Mesendoderm (in vitro differentiated cells): ENCODE data around the gene MYO10.

Source experiments
- DNase-seq: peaks from one replicate; pipeline ENCODE4 v3.0.0; 2013
- H2AK5ac ChIP-seq: 2 replicates; pipeline ENCODE4 v1.6.1; 2013; ENCODE audit warnings: low read length, inconsistent platforms
- H2BK120ac ChIP-seq: 2 replicates; pipeline ENCODE4 v1.6.1; 2013; ENCODE audit warnings: low read depth, mild to moderate bottlenecking, low read length, moderate library complexity, mixed read lengths
- H2BK15ac ChIP-seq: replicated peaks from 2 replicates; pipeline ENCODE4 v1.6.1; 2013; ENCODE audit warnings: low read depth, mild to moderate bottlenecking, moderate library complexity
- H2BK5ac ChIP-seq: 2 replicates; pipeline ENCODE4 v1.6.1; 2013; ENCODE audit warnings: low read length, inconsistent platforms
- H3K18ac ChIP-seq: 2 replicates; pipeline ENCODE4 v1.6.1; 2013; ENCODE audit warnings: mild to moderate bottlenecking, low read length, mixed read lengths
- H3K23ac ChIP-seq: one replicate; pipeline ENCODE4 v1.6.1; 2013; ENCODE audit warnings: low read length
- H3K27ac ChIP-seq: 2 replicates; pipeline ENCODE4 v1.5.1; 2013; ENCODE audit warnings: low read depth, mild to moderate bottlenecking, inconsistent platforms, low read length, moderate library complexity
- H3K27me3 ChIP-seq: 2 replicates; pipeline ENCODE4 v1.6.1; 2013; ENCODE audit warnings: low read length, control low read depth, mild to moderate bottlenecking, inconsistent platforms; ENCODE audit not compliant: insufficient read depth, poor library complexity
- H3K36me3 ChIP-seq: 2 replicates; pipeline ENCODE4 v1.6.1; 2013; ENCODE audit warnings: low read length, inconsistent platforms; ENCODE audit not compliant: control insufficient read depth, insufficient read depth
- H3K4ac ChIP-seq: one replicate; pipeline ENCODE4 v1.6.1; 2013; ENCODE audit warnings: low read depth, mild to moderate bottlenecking, low read length, moderate library complexity
- H3K4me1 ChIP-seq: 2 replicates; pipeline ENCODE4 v1.6.1; 2013; ENCODE audit warnings: low read depth, low read length, inconsistent platforms; ENCODE audit not compliant: control insufficient read depth
- H3K4me2 ChIP-seq: 2 replicates; pipeline ENCODE4 v1.6.1; 2013; ENCODE audit warnings: low read length
- H3K4me3 ChIP-seq: 2 replicates; pipeline ENCODE4 v1.5.1; 2013; ENCODE audit warnings: mild to moderate bottlenecking, low read length
- H3K56ac ChIP-seq: one replicate; pipeline ENCODE4 v1.6.1; 2013; ENCODE audit warnings: low read length
- H3K79me1 ChIP-seq: 2 replicates; pipeline ENCODE4 v1.6.1; 2013; ENCODE audit warnings: low read length, inconsistent platforms
- H3K79me2 ChIP-seq: 2 replicates; pipeline ENCODE4 v1.6.1; 2013; ENCODE audit warnings: mild to moderate bottlenecking, low read length; ENCODE audit not compliant: control insufficient read depth, insufficient read depth
- H3K9ac ChIP-seq: 2 replicates; pipeline ENCODE4 v1.6.1; 2013; ENCODE audit warnings: low read length, inconsistent platforms
- H4K5ac ChIP-seq: one replicate; pipeline ENCODE4 v1.6.1; 2013; ENCODE audit warnings: low read length
- H4K8ac ChIP-seq: one replicate; pipeline ENCODE4 v1.6.1; 2013; ENCODE audit warnings: low read depth, mild to moderate bottlenecking, control low read depth, low read length, moderate library complexity
- WGBS: extraction: QIAGEN DNeasy Blood & Tissue Kit; methylation state at CpG from one replicate; pipeline ENCODE4 v1.1.7; 2013; ENCODE audit warnings: low lambda C conversion rate, missing lambda C conversion rate; ENCODE audit not compliant: insufficient coverage; ENCODE audit errors: extremely low coverage; 5-methylcytosine and 5-hydroxymethylcytosine counted together

The MYO10 gene

DNA sequence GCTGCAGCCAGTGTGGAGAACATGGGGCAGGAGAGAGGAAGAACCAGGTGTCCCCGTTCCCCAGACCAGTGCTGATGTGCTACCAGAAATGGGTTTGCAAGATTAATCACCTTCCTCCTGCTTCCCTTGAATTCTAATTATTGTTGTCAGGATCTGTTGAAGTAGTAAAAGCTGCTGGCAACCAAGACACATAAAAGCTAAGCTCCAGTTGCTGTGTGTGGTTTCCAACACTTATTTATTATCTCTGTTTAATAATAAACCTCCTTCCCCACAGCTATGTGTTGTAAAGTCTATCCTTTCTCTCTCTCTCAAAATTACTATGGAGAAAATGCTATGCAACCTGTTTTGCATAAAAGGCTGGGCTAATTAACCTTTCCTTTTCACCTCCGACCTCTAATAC is 317.0 kb downstream of the MYO10 start:
- Histone ChIP-seq H2BK120ac (no peak overlapping the region), H4K8ac (no peak overlapping the region), H2AK5ac (no peak overlapping the region), H3K18ac (no peak overlapping the region), H3K27me3 (peaks cover 10% of the 10 kb centered on the region), H3K9ac (no peak overlapping the region), H3K36me3 (no peaks in the 10 kb centered on the region), H3K79me1 (no peaks in the 10 kb centered on the region), H3K4me3 (no peak overlapping the region), H2BK5ac (no peak overlapping the region), H3K23ac (no peak overlapping the region), H3K79me2 (no peaks in the 10 kb centered on the region), H3K56ac (no peak overlapping the region), H3K4ac (no peak overlapping the region), H3K4me2 (no peak overlapping the region), H3K27ac (no peak overlapping the region), H3K4me1 (no peaks in the 10 kb centered on the region), H2BK15ac (no peak overlapping the region), H4K5ac (no peak overlapping the region)
- WGBS, result no CpG with 5 or more reads among the region's 2 CpGs
- no peak for DNase-seq

DNA sequence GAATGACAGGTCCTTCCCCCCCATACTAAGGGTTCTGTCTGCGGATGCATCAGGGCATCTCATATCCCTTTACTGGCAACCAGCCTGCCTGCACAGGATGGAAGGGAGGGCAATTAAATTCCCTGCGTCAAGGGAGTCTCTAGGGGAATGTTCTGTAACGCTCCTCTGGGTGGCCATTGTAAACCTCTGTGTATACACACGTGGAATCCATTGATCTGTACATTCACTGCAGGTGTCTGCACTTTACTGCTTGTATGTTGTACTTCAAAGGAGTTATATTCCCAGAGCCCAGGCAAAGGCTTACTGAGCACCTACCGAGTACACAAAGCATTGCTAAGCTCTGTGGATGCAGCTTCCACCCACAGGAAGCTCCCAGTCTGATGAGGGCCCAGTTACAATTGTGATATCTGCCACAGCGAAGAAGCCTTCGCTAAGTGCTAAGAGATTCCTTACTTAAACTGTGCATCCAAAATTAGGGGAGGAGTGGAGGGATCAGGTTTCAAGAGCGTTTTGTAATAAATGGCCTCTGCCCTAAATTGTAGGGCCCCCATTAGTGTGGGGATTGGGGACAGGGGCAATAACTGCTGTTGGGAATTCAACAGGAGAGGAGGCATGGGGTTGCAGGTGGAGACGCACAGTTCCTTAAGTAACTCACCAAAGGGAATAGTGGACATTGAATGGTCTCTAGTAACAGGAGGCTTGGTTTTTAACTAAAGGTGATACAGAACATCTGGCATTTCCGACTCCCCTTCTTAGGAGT is 317.8 kb downstream of the MYO10 start:
- H3K4me1 ChIP-seq, result no peaks in the 10 kb centered on the region
- H2AK5ac ChIP-seq, result no peak overlapping the region
- no peak overlapping the region for H3K4ac ChIP-seq
- H3K9ac ChIP-seq, result no peak overlapping the region
- H3K79me1 ChIP-seq, result no peaks in the 10 kb centered on the region
- no peak overlapping the region for H4K5ac ChIP-seq
- H3K36me3 ChIP-seq, result no peaks in the 10 kb centered on the region
- H3K27me3 ChIP-seq, result peaks cover 10% of the 10 kb centered on the region
- H4K8ac ChIP-seq, result no peak overlapping the region
- no peaks in the 10 kb centered on the region for H3K79me2 ChIP-seq
- no peak overlapping the region for H3K4me3 ChIP-seq
- no CpG with 5 or more reads among the region's 10 CpGs for WGBS
- H3K18ac ChIP-seq, result no peak overlapping the region
- no peak overlapping the region for H3K23ac ChIP-seq
- no peak overlapping the region for H3K56ac ChIP-seq
- no peak overlapping the region for H2BK5ac ChIP-seq
- no peak overlapping the region for H3K27ac ChIP-seq
- H3K4me2 ChIP-seq, result no peak overlapping the region
- H2BK120ac ChIP-seq, result no peak overlapping the region
- no peak overlapping the region for H2BK15ac ChIP-seq
- DNase-seq, result no peak

DNA sequence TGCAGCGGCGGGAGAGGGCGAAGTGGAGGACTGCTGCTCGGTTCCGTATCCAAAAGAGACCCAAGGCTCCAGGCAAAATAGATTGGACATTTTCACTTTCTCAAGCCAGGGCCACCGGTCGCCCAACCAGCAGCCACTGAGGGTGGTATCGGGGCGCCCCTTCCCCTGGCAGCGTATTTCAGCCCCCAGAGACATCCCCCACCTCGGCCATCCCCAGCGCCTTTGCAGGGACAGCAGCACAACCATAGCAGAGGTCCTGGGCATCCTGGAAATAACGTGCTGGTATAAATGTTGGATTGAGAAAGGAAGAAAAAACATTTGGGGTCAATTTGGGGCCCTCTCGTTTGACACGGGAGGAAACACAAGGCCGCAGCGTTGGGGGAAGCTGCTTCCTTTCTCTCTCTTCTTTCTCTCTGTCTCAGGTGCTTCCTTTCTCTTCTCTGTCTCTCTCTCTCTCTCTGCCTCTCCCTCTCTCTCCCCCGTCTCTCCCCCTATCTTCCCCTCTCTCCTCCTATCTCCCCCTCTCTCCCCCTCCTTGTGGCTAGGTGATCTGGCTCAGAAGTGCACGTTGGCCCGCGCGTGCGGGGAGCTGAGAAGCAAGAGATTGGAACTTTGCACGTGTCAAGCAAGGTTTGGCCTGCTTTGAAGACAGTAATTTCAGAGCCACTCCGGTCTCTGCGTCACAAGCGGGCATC is 318.7 kb downstream of the MYO10 start:
- peak overlapping the region; percentile 52 for H3K9ac ChIP-seq
- WGBS, result no CpG with 5 or more reads among the region's 27 CpGs

DNA sequence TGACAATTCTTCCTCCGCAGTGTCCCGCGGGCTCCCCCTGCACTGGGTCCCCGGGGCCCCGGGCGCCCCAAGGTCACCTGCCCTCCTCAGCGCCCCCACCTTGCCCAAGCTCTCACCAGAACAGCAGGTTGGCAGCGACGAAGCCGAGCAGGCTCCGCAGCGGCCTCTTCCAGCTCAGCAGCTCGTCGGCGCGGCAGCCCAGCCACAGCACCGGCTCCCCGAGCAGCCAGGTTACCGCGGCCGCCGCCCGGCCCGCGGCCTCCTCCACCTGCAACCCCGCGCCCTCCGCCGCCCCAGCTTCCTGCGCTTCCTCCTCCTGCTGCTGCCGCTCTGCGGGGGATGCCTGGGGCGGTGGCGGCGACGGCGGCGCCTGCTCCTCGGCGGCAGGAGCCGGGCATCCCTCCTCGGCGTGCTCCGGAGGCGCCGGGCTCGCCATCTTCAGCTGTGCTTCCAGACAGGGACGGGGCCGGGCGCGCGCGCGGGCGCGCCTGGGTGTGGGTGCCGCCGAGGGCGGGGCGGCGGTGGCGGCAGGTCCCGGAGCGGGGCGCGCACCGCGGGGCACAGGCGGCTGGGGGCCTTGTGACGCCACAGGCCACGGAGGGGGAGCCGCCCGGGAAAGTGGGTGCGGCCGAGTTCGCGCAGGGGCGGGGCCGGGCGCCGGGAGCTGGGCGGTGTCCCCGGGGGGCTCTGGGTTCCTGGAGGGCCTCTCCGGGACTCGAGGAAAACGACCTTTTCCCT is 319.4 kb downstream of the MYO10 start, which contains the start of gene RETREG1:
RETREG1 (minus strand) TSS at position 462 of the 738 bp plus-strand sequence; CDS start at position 436, 26 bp downstream.
- no peak within 1 kb of the TSS for H3K4ac ChIP-seq
- H2BK120ac ChIP-seq, result no peak within 1 kb of the TSS
- H3K79me1 ChIP-seq, result no peaks in the 10 kb centered on the region
- H3K4me1 ChIP-seq, result no peaks in the 10 kb centered on the region
- no CpG with 5 or more reads among the region's 86 CpGs for WGBS
- peak; percentile 53 for DNase-seq
- H3K9ac ChIP-seq, result peak within 1 kb of the TSS; percentile 52
- H3K56ac ChIP-seq, result peak within 1 kb of the TSS; percentile 73
- no peak within 1 kb of the TSS for H2BK5ac ChIP-seq
- peaks cover 10% of the 10 kb centered on the region for H3K27me3 ChIP-seq
- no peak within 1 kb of the TSS for H2BK15ac ChIP-seq
- H4K5ac ChIP-seq, result no peak within 1 kb of the TSS
- no peak within 1 kb of the TSS for H3K27ac ChIP-seq
- no peak within 1 kb of the TSS for H4K8ac ChIP-seq
- H2AK5ac ChIP-seq, result no peak within 1 kb of the TSS
- H3K79me2 ChIP-seq, result no peaks in the 10 kb centered on the region
- peak within 1 kb of the TSS; percentile 27 for H3K4me3 ChIP-seq
- peak within 1 kb of the TSS; percentile 12 for H3K18ac ChIP-seq
- H3K23ac ChIP-seq, result peak within 1 kb of the TSS; percentile 81
- no peaks in the 10 kb centered on the region for H3K36me3 ChIP-seq
- peak within 1 kb of the TSS; percentile 56 for H3K4me2 ChIP-seq

More for the DNA sequence above, 318.7 kb downstream of the MYO10 start:
- no peaks in the 10 kb centered on the region for H3K36me3 ChIP-seq
- no peak overlapping the region for H3K27ac ChIP-seq
- H3K18ac ChIP-seq, result peak overlapping the region; percentile 12
- no peak overlapping the region for H4K8ac ChIP-seq
- peak overlapping the region; percentile 73 for H3K56ac ChIP-seq
- H2AK5ac ChIP-seq, result no peak overlapping the region
- DNase-seq, result no peak
- H3K23ac ChIP-seq, result peak overlapping the region; percentile 76
- no peak overlapping the region for H2BK15ac ChIP-seq
- H2BK5ac ChIP-seq, result no peak overlapping the region
- no peaks in the 10 kb centered on the region for H3K79me1 ChIP-seq
- no peak overlapping the region for H3K4ac ChIP-seq
- no peaks in the 10 kb centered on the region for H3K4me1 ChIP-seq
- no peaks in the 10 kb centered on the region for H3K79me2 ChIP-seq
- no peak overlapping the region for H2BK120ac ChIP-seq
- H3K4me2 ChIP-seq, result peak overlapping the region; percentile 56
- peaks cover 10% of the 10 kb centered on the region for H3K27me3 ChIP-seq
- no peak overlapping the region for H4K5ac ChIP-seq
- H3K4me3 ChIP-seq, result peak overlapping the region; percentile 3

DNA sequence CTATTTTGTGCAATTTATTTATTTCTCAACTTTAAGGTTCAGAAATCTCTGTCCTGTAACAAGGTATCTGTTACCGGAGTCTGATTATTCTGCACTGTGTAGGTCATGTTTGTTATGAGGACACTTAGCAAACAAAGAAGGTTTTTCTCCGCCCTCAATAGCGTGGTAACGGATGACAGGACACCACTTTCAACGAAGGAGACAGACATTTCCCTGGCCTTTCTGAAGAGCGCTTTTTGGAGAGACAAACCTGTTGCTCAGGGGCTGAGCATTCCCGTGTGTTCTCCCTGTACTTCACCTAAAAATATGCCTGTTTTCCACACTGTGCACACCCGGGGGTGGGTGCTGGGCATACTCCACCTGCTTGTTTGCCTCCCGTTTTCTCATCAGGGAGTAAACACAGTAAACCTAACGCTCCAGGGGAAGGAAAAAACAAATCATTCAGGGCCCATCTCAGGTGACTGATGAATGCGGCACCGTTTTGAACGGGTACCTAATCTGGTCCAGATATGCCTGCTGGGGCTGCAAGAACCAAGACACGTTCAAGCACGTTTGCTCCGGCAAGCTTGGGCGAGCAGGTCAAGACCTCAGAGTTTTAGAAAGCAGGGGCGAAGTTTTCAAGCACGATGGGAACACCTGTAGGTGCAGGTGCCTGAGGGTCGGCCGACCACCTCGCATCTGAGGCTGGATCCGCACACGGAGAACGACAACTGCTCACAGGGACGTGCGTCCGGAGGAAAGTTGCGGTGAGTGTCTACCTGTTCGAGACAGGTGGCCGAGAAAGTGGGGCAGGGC is 320.1 kb downstream of the MYO10 start:
- H3K27me3 ChIP-seq, result peaks cover 10% of the 10 kb centered on the region

More for the DNA sequence above, 320.1 kb downstream of the MYO10 start:
- Histone ChIP-seq H4K5ac (no peak overlapping the region), H3K4me2 (peak overlapping the region; percentile 56), H3K9ac (no peak overlapping the region), H3K27ac (no peak overlapping the region), H2BK5ac (no peak overlapping the region), H3K79me2 (no peaks in the 10 kb centered on the region), H3K23ac (peak overlapping the region; percentile 29), H2BK15ac (no peak overlapping the region), H3K4me1 (no peaks in the 10 kb centered on the region), H3K56ac (no peak overlapping the region), H3K36me3 (no peaks in the 10 kb centered on the region), H3K79me1 (no peaks in the 10 kb centered on the region), H3K4me3 (no peak overlapping the region), H2AK5ac (no peak overlapping the region), H4K8ac (no peak overlapping the region), H3K18ac (no peak overlapping the region), H2BK120ac (no peak overlapping the region), H3K4ac (no peak overlapping the region)
- no CpG with 5 or more reads among the region's 31 CpGs for WGBS
- no peak for DNase-seq
